ENCODE data around the gene NAV3.

NAV3 gene

GRCh38 chr12:77925536-77926108 is 94.9 kb downstream of the NAV3 start:
- Mint-ChIP-seq H3K36me3 (no peaks in the 10 kb centered on the region), H3K9me3 (no peaks in the 10 kb centered on the region), H3K27me3 (no peaks in the 10 kb centered on the region), H3K27ac (no peak overlapping the region), H3K4me1 (no peaks in the 10 kb centered on the region), H3K4me3 (no peak overlapping the region)
- ATAC-seq (replicated peaks): peak; percentile 92 to 98
- peak; percentile 11 for DNase-seq

GRCh38 chr12:77928078-77928477 is 97.4 kb downstream of the NAV3 start:
- no peak overlapping the region for H3K27ac Mint-ChIP-seq
- no peaks in the 10 kb centered on the region for H3K36me3 Mint-ChIP-seq
- H3K9me3 Mint-ChIP-seq: no peaks in the 10 kb centered on the region
- H3K27me3 Mint-ChIP-seq: no peaks in the 10 kb centered on the region
- H3K4me1 Mint-ChIP-seq: no peaks in the 10 kb centered on the region
- ATAC-seq (replicated peaks) (no peak), DNase-seq (no peak)
- H3K4me3 Mint-ChIP-seq: no peak overlapping the region

GRCh38 chr12:77932216-77932615 is 101.5 kb downstream of the NAV3 start:
- ATAC-seq (replicated peaks) (no peak), DNase-seq (no peak)
- H3K4me3 Mint-ChIP-seq: no peak overlapping the region
- H3K36me3 Mint-ChIP-seq: no peaks in the 10 kb centered on the region
- H3K27ac Mint-ChIP-seq: no peak overlapping the region
- H3K4me1 Mint-ChIP-seq: no peaks in the 10 kb centered on the region
- H3K27me3 Mint-ChIP-seq: no peaks in the 10 kb centered on the region
- peaks cover 2 to 3% of the 10 kb centered on the region in 2 donors for H3K9me3 Mint-ChIP-seq

- DNase-seq (no peak), ATAC-seq (replicated peaks) (no peak)
- Mint-ChIP-seq H3K4me1 (no peaks in the 10 kb centered on the region), H3K36me3 (no peaks in the 10 kb centered on the region), H3K27ac (no peak overlapping the region), H3K9me3 (peaks cover 2 to 3% of the 10 kb centered on the region in 2 donors), H3K27me3 (no peaks in the 10 kb centered on the region), H3K4me3 (no peak overlapping the region)
Measured at GRCh38 chr12:77938301-77938700, 107.6 kb downstream of the NAV3 start.

- peaks cover 2 to 3% of the 10 kb centered on the region in 2 donors for H3K9me3 Mint-ChIP-seq
- H3K27me3 Mint-ChIP-seq: no peaks in the 10 kb centered on the region
- H3K27ac Mint-ChIP-seq: no peak overlapping the region
- DNase-seq (no peak), ATAC-seq (replicated peaks) (no peak)
- H3K4me3 Mint-ChIP-seq: no peak overlapping the region
- no peaks in the 10 kb centered on the region for H3K4me1 Mint-ChIP-seq
- H3K36me3 Mint-ChIP-seq: no peaks in the 10 kb centered on the region
Measured at GRCh38 chr12:77940011-77940423, 109.3 kb downstream of the NAV3 start.

GRCh38 chr12:77940567-77940966 is 109.9 kb downstream of the NAV3 start:
- Mint-ChIP-seq H3K27ac (no peak overlapping the region), H3K4me1 (no peaks in the 10 kb centered on the region), H3K27me3 (no peaks in the 10 kb centered on the region), H3K36me3 (no peaks in the 10 kb centered on the region), H3K4me3 (no peak overlapping the region), H3K9me3 (peaks cover under 1 to 2% of the 10 kb centered on the region in 2 donors)
- no peak for DNase-seq
- no peak for ATAC-seq (replicated peaks)

- no peaks in the 10 kb centered on the region for H3K4me1 Mint-ChIP-seq
- DNase-seq (no peak), ATAC-seq (replicated peaks) (no peak)
- H3K27me3 Mint-ChIP-seq: no peaks in the 10 kb centered on the region
- no peak overlapping the region for H3K4me3 Mint-ChIP-seq
- no peaks in the 10 kb centered on the region for H3K9me3 Mint-ChIP-seq
- H3K27ac Mint-ChIP-seq: no peak overlapping the region
- H3K36me3 Mint-ChIP-seq: no peaks in the 10 kb centered on the region
Measured at GRCh38 chr12:77941401-77941800, 110.7 kb downstream of the NAV3 start.

- Mint-ChIP-seq H3K9me3 (no peaks in the 10 kb centered on the region), H3K4me3 (no peak overlapping the region), H3K4me1 (no peaks in the 10 kb centered on the region), H3K36me3 (no peaks in the 10 kb centered on the region), H3K27ac (no peak overlapping the region), H3K27me3 (no peaks in the 10 kb centered on the region)
- ATAC-seq (replicated peaks) (no peak), DNase-seq (no peak)
Measured at GRCh38 chr12:77943466-77943865, 112.8 kb downstream of the NAV3 start.

- Mint-ChIP-seq H3K27ac (no peak overlapping the region), H3K36me3 (no peaks in the 10 kb centered on the region), H3K4me3 (no peak overlapping the region), H3K27me3 (no peaks in the 10 kb centered on the region), H3K9me3 (no peaks in the 10 kb centered on the region), H3K4me1 (no peaks in the 10 kb centered on the region)
- DNase-seq: no peak
- no peak for ATAC-seq (replicated peaks)
Measured at GRCh38 chr12:77946541-77947061, 115.9 kb downstream of the NAV3 start.

- H3K27me3 Mint-ChIP-seq: no peaks in the 10 kb centered on the region
- no peaks in the 10 kb centered on the region for H3K4me1 Mint-ChIP-seq
- no peak overlapping the region for H3K4me3 Mint-ChIP-seq
- no peak for ATAC-seq (replicated peaks)
- H3K9me3 Mint-ChIP-seq: no peaks in the 10 kb centered on the region
- no peaks in the 10 kb centered on the region for H3K36me3 Mint-ChIP-seq
- no peak for DNase-seq
- H3K27ac Mint-ChIP-seq: no peak overlapping the region
Measured at GRCh38 chr12:77947330-77947729, 116.6 kb downstream of the NAV3 start.

GRCh38 chr12:77947746-77948145 is 117.1 kb downstream of the NAV3 start:
- Mint-ChIP-seq H3K27ac (no peak overlapping the region), H3K4me1 (no peaks in the 10 kb centered on the region), H3K27me3 (no peaks in the 10 kb centered on the region), H3K36me3 (no peaks in the 10 kb centered on the region), H3K4me3 (no peak overlapping the region), H3K9me3 (no peaks in the 10 kb centered on the region)
- DNase-seq (no peak), ATAC-seq (replicated peaks) (no peak)

- Mint-ChIP-seq H3K27ac (no peak overlapping the region), H3K4me1 (no peaks in the 10 kb centered on the region), H3K9me3 (no peaks in the 10 kb centered on the region), H3K4me3 (no peak overlapping the region), H3K27me3 (no peaks in the 10 kb centered on the region), H3K36me3 (no peaks in the 10 kb centered on the region)
- ATAC-seq (replicated peaks) (no peak), DNase-seq (no peak)
Measured at GRCh38 chr12:77949943-77950342, 119.2 kb downstream of the NAV3 start.

GRCh38 chr12:77953528-77954205 is 123.0 kb downstream of the NAV3 start:
- H3K36me3 Mint-ChIP-seq: no peaks in the 10 kb centered on the region

GRCh38 chr12:77954206-77954555 is 123.5 kb downstream of the NAV3 start:
- no peak for ATAC-seq (replicated peaks)
- H3K27me3 Mint-ChIP-seq: no peaks in the 10 kb centered on the region
- no peak for DNase-seq
- no peak overlapping the region for H3K27ac Mint-ChIP-seq
- H3K4me1 Mint-ChIP-seq: no peaks in the 10 kb centered on the region
- no peaks in the 10 kb centered on the region for H3K36me3 Mint-ChIP-seq
- no peaks in the 10 kb centered on the region for H3K9me3 Mint-ChIP-seq
- H3K4me3 Mint-ChIP-seq: no peak overlapping the region

More at GRCh38 chr12:77953528-77954205, 123.0 kb downstream of the NAV3 start:
- ATAC-seq (replicated peaks): no peak
- no peak overlapping the region for H3K4me3 Mint-ChIP-seq
- no peak for DNase-seq
- H3K27me3 Mint-ChIP-seq: no peaks in the 10 kb centered on the region
- no peaks in the 10 kb centered on the region for H3K9me3 Mint-ChIP-seq
- H3K27ac Mint-ChIP-seq: no peak overlapping the region
- H3K4me1 Mint-ChIP-seq: no peaks in the 10 kb centered on the region

GRCh38 chr12:77957062-77957461 is 126.4 kb downstream of the NAV3 start:
- Mint-ChIP-seq H3K27me3 (no peaks in the 10 kb centered on the region), H3K9me3 (peaks cover 0 to 2% of the 10 kb centered on the region in 2 donors), H3K4me3 (no peak overlapping the region), H3K4me1 (no peaks in the 10 kb centered on the region), H3K36me3 (no peaks in the 10 kb centered on the region), H3K27ac (no peak overlapping the region)
- ATAC-seq (replicated peaks) (no peak), DNase-seq (no peak)
